Lung (tissue), 12 donors: ENCODE data around the gene PC. TPM values are rescaled to one million over a fixed set of nuclear protein-coding genes. Genes with fewer than 3 reads are reported as not detected.

ENCODE experiments used
- ATAC-seq: fragments of 200-7000 bp; cut with Tn5 transposase; one replicate; pipeline ENCODE4 v1.9.1; 2020; ENCODE audit warnings: moderate number of reproducible peaks; ENCODE audit not compliant: insufficient read depth, low FRiP score
- DNase-seq, 3 donors: peaks; one replicate each; pipeline ENCODE4 v3.0.0-alpha.2; 2013 to 2017
- H3K27ac ChIP-seq, 2 donors: one replicate each; pipeline ENCODE4 v1.5.1; 2013; ENCODE audit warnings: mild to moderate bottlenecking in 2 of 2, moderate library complexity in 2 of 2, control low read depth in 1 of 2, inconsistent platforms in 1 of 2, low read depth in 1 of 2, low read length in 1 of 2
- H3K27me3 ChIP-seq, 3 donors: one replicate each; pipeline ENCODE4 v1.5.1; 2013; ENCODE audit warnings: low read length in 2 of 3; ENCODE audit not compliant: control insufficient read depth in 3 of 3, insufficient read depth in 3 of 3
- H3K36me3 ChIP-seq, 4 donors: one replicate each; pipeline ENCODE4 v1.5.1; 2013; ENCODE audit warnings: low read length in 4 of 4, mild to moderate bottlenecking in 1 of 4, moderate library complexity in 1 of 4; ENCODE audit not compliant: control insufficient read depth in 4 of 4, insufficient read depth in 4 of 4
- H3K4me1 ChIP-seq, 5 donors: one replicate each; pipeline ENCODE4 v1.5.1; 2013; ENCODE audit warnings: low read length in 5 of 5, mild to moderate bottlenecking in 2 of 5, moderate library complexity in 1 of 5; ENCODE audit not compliant: control insufficient read depth in 5 of 5, insufficient read depth in 5 of 5
- H3K4me3 ChIP-seq: one replicate; pipeline ENCODE4 v1.5.1; 2013; ENCODE audit warnings: mild to moderate bottlenecking, control low read depth, moderate library complexity
- H3K9ac ChIP-seq, 2 donors: one replicate each; pipeline ENCODE4 v1.5.1; 2013; ENCODE audit warnings: low read length in 2 of 2, control low read depth in 1 of 2; ENCODE audit not compliant: insufficient read depth in 1 of 2
- H3K9me3 ChIP-seq, 4 donors: one replicate each; pipeline ENCODE4 v1.5.1; 2013; ENCODE audit warnings: low read length in 3 of 4, mild to moderate bottlenecking in 1 of 4, moderate library complexity in 1 of 4; ENCODE audit not compliant: control insufficient read depth in 4 of 4, insufficient read depth in 3 of 4
- WGBS, 2 donors: extraction: QIAGEN DNeasy Blood & Tissue Kit; methylation state at CpG; one replicate each; pipeline ENCODE4 v1.1.7; 2013; 5-methylcytosine and 5-hydroxymethylcytosine counted together
- polyA plus RNA-seq, 2 donors: library from polyadenylated mRNA; stranded (reverse); fragments of 200-250 nt; gene quantifications; one replicate each; pipeline ENCODE4 v1.2.1, GENCODE V29; 2013
- total RNA-seq, 2 donors: library from RNA; depleted of rRNA in 1 of 2; stranded (reverse); fragments of >200 nt in 1 of 2; gene quantifications; one replicate each; pipeline ENCODE4 v1.2.1, GENCODE V29; 2014 to 2021
- TF ChIP-seq, protein P1 (sequence below): IDR thresholded peaks from 2 replicates; pipeline ENCODE4 v1.5.1; 2012; ENCODE audit warnings: mild to moderate bottlenecking; ENCODE audit errors: control extremely low read depth, extremely low read depth
- donor health status: control.
- donor health status: control.
- donor health status: Bipolar disorder and iron deficiency.
- donor health status: healthy.
- donor health status: DM: yes; HTN: yes; CAD: no.

PC gene
- total and polyA plus RNA-seq, 4 donors = 5.5 to 32.5 (median 12.0) TPM

DNA sequence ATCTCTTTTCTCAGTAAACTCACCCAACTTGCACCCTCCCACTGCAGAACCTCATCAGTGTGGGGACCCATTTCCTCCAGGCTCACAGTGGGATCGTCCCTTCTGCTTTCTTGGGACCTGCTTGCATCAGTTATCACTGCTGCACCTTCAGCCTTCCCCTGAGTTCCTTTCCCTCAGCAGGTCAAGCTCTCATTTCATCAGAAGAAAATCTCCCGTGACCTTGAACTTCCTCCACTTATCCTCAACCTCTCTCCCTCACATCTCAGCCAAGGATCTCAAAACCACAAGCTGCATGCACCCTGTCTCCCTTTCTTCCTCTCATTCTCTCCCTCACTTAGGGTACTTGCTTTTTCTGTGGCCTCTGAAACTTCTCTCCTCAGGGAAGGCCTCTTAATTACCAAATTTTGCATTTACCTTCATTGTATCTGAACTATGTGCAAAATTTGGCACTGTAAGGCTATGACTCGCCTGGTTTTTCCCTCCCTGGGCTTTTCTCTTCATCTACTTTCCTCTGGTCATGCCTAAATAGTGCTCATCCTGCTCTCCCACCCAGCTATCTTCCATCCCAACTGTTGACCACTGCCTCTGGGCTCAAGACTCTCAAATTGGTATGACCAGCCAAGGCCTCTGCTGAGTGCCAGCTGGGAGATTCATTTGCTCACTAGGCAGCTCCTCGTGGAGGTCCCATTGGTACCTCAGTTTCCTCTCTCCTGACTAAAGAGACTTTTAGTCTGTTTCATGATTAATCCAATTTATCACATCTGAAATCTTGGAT is 117.7 kb downstream of the PC start:
- H3K4me1 ChIP-seq = peaks cover 0 to 21% (median 6%) of the 10 kb centered on the region in 5 donors
- 72 to 83% methylated on average over 4 of the region's 4 CpGs for WGBS, 2 donors
- no peaks in the 10 kb centered on the region for H3K9me3 ChIP-seq
- TF ChIP-seq, protein P1, sequence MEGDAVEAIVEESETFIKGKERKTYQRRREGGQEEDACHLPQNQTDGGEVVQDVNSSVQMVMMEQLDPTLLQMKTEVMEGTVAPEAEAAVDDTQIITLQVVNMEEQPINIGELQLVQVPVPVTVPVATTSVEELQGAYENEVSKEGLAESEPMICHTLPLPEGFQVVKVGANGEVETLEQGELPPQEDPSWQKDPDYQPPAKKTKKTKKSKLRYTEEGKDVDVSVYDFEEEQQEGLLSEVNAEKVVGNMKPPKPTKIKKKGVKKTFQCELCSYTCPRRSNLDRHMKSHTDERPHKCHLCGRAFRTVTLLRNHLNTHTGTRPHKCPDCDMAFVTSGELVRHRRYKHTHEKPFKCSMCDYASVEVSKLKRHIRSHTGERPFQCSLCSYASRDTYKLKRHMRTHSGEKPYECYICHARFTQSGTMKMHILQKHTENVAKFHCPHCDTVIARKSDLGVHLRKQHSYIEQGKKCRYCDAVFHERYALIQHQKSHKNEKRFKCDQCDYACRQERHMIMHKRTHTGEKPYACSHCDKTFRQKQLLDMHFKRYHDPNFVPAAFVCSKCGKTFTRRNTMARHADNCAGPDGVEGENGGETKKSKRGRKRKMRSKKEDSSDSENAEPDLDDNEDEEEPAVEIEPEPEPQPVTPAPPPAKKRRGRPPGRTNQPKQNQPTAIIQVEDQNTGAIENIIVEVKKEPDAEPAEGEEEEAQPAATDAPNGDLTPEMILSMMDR = no peak
- peaks cover 0 to 14% (median 12%) of the 10 kb centered on the region in 4 donors for H3K36me3 ChIP-seq
- H3K9ac ChIP-seq = no peak overlapping the region
- no peaks in the 10 kb centered on the region for H3K27me3 ChIP-seq
- DNase-seq (no peak), ATAC-seq (no peak)
- no peak overlapping the region for H3K27ac ChIP-seq
- no peak overlapping the region for H3K4me3 ChIP-seq

GRCh38 chr11:66835768-66836405 is 122.3 kb downstream of the PC start:
- H3K36me3 ChIP-seq = peaks cover 0 to 7% (median 3%) of the 10 kb centered on the region in 4 donors
- TF ChIP-seq, protein P1 = no peak
- DNase-seq = no peak
- H3K4me1 ChIP-seq = no peaks in the 10 kb centered on the region
- WGBS, 2 donors = 88 to 89% methylated on average over 12 of the region's 12 CpGs
- no peak overlapping the region for H3K9ac ChIP-seq
- no peak overlapping the region for H3K4me3 ChIP-seq
- no peaks in the 10 kb centered on the region for H3K27me3 ChIP-seq
- H3K27ac ChIP-seq = no peak overlapping the region
- peaks cover 0 to 3% (median 0%) of the 10 kb centered on the region in 4 donors for H3K9me3 ChIP-seq
- ATAC-seq = no peak

DNA sequence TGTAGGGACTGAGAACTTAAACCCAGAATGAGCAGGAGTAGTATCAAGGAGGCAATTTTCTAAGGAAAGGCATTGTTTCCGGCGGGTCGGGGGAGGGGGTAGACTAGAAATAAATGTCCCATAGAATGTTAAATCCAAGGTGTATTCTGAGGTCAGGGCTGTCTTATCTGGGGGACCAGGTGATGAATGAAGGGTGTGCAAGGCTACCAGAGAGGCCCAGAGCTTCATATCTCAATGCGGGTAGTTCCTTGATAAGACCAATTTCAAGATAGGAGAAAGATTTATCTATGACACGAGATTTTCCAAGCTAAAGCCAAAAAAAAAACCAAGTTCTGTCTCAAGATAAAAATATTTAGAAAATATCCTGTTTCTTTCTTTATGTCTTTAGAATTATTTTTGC is 123.2 kb downstream of the PC start:
- Histone ChIP-seq H3K4me1 (no peaks in the 10 kb centered on the region), H3K27ac (no peak overlapping the region), H3K36me3 (peaks cover 0 to 6% (median 2%) of the 10 kb centered on the region in 4 donors), H3K9ac (no peak overlapping the region), H3K9me3 (peaks cover 0 to 3% (median 0%) of the 10 kb centered on the region in 4 donors), H3K4me3 (no peak overlapping the region), H3K27me3 (no peaks in the 10 kb centered on the region)
- ATAC-seq (no peak), DNase-seq (no peak)
- WGBS, 2 donors = 84 to 88% methylated on average over 5 of the region's 5 CpGs
- TF ChIP-seq, protein P1 = no peak
